IMR-90 (cell line): ENCODE results near the gene CCNK.

ENCODE experiments used
- FOS ChIP-seq: fragments of 150-350 bp; IDR thresholded peaks from 2 replicates; pipeline ENCODE4 v1.6.1; 2016; ENCODE audit warnings: low read depth, low read length
- POLR2A ChIP-seq: IDR thresholded peaks from 2 replicates; pipeline ENCODE4 v1.6.1; 2012; ENCODE audit warnings: mild to moderate bottlenecking, low read depth, low read length
- TF ChIP-seq, protein P1 (sequence below): conservative IDR thresholded peaks from 2 replicates; pipeline ENCODE4 v1.5.1; 2012; ENCODE audit warnings: mild to moderate bottlenecking, low read depth, low read length, improper control_type of control experiment

DNA sequence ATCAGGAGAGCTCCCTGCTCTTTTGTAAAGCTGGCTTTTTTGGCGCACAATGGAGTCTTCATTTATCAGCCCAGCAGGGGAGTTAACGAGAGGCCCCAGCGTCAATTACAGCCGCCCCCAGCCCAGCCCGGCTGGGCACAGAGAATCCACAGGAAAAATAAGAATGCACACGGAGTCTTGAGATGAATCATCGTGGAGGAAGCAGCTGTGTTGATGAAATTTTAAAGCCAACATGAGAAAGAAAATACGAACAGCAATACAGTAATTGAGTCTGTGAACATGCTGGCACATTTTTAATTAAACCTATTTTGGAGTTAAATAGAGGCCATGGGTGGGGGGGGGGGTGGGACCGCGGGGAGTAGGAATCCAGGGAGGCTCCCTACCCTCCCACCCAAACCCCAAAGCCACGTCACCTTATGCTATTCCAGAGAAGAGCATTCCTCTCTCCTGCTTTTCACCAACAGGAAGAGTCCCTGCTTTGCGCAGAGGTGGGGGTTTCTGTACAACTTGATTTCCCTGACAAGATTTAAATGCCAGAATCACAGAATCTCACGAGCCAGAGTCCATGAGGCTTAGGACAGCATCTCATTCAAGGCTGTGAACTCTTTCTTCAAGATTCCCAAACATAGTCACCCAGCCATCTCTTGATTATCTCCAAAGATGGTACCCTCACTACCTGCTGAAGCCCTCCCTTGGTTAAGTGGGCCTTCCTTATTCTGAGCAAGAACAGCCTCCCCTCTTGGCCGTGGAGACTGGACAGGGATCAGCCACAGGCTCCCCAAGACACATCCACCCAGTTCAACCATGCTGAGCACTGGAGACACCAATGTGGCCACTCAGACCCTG lies 50.3 kb downstream of the CCNK start:
- TF ChIP-seq FOS (peak; percentile 69), POLR2A (no peak)
- TF ChIP-seq, protein P1, sequence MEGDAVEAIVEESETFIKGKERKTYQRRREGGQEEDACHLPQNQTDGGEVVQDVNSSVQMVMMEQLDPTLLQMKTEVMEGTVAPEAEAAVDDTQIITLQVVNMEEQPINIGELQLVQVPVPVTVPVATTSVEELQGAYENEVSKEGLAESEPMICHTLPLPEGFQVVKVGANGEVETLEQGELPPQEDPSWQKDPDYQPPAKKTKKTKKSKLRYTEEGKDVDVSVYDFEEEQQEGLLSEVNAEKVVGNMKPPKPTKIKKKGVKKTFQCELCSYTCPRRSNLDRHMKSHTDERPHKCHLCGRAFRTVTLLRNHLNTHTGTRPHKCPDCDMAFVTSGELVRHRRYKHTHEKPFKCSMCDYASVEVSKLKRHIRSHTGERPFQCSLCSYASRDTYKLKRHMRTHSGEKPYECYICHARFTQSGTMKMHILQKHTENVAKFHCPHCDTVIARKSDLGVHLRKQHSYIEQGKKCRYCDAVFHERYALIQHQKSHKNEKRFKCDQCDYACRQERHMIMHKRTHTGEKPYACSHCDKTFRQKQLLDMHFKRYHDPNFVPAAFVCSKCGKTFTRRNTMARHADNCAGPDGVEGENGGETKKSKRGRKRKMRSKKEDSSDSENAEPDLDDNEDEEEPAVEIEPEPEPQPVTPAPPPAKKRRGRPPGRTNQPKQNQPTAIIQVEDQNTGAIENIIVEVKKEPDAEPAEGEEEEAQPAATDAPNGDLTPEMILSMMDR = no peak
